Ishikawa (cell line): ENCODE measurements around the gene FMN2.

ENCODE experiments used
- CEBPB ChIP-seq: IDR thresholded peaks from 2 replicates; pipeline ENCODE4 v1.6.1; 2012
- TF ChIP-seq, protein P1 (sequence below): IDR thresholded peaks from 2 replicates; pipeline ENCODE4 v1.6.1; 2012

DNA sequence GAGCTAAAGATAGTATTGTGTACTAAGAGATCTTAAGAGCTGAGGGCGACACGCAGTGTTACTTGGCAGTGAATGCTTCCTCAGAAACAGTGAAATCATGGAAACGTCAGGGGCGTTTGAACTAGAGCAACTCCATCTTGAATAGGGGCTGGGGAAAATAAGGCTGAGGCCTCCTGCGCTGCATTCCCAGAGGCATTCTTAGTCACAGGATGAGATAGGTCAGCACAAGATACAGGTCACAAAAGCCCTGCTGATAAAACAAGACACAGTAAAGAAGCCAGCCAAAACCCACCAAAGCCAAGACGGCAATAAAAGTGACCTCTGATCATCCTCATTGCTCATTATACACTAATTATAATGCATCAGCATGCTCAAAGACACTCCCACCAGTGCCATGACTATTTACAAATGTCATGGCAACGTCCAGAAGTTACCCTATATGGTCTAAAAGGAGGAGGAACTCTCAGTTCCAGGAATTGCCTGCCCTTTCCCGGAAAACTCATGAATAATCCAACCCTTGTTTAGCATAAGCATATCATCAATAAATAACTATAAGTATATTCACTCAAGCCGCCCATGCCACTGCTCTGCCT, 37.5 kb upstream of the FMN2 start:
- no peak for TF ChIP-seq CEBPB
- TF ChIP-seq, protein P1, sequence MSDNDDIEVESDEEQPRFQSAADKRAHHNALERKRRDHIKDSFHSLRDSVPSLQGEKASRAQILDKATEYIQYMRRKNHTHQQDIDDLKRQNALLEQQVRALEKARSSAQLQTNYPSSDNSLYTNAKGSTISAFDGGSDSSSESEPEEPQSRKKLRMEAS, result no peak
